Right forelimb (tissue), 1 donor: ENCODE data around the gene FBXO10.
"Not testable (repeated sequence)": the region's sequence is repeated elsewhere in the genome, so short reads cannot be mapped to it uniquely, and the experiment has no call there.

Experiments used
- DNase-seq: peaks from one replicate; pipeline ENCODE4 v3.0.0-alpha.2; 2018

FBXO10 gene

GRCh38 chr9:37468620-37469019, 107.6 kb downstream of the FBXO10 start:
- DNase-seq = no peak

- DNase-seq = not testable (repeated sequence)
Measured at GRCh38 chr9:37467530-37467929, 108.7 kb downstream of the FBXO10 start.

- peak; percentile 66 for DNase-seq
Measured at GRCh38 chr9:37466037-37466709, 110.0 kb downstream of the FBXO10 start.

- DNase-seq = peak; percentile 99
Measured at GRCh38 chr9:37465249-37466036, 110.7 kb downstream of the FBXO10 start, which contains the start of gene ZBTB5. Gene ZBTB5 (minus strand): TSS chr9:37465450. CDS start chr9:37442551, 22,899 bp downstream.

- DNase-seq = peak; percentile 88
Measured at GRCh38 chr9:37464426-37465248, 111.5 kb downstream of the FBXO10 start.

- DNase-seq = no peak
Measured at GRCh38 chr9:37464006-37464405, 112.2 kb downstream of the FBXO10 start.
